GM18870 (cell line): ENCODE measurements around the gene PAGE2.
"Not testable (repeated sequence)": the region's sequence is repeated elsewhere in the genome, so short reads cannot be mapped to it uniquely, and the experiment has no call there.

Experiments used
- ATAC-seq: cut with Tn5 transposase; IDR thresholded peaks from one replicate; pipeline ENCODE4 v1.9.1; 2021; ENCODE audit warnings: moderate library complexity; ENCODE audit not compliant: unreplicated experiment

The PAGE2 gene

GRCh38 chrX:55088795-55089489 is at the start of gene PAGE2:
PAGE2 (plus strand) TSS chrX:55089018; CDS start chrX:55090021, 1,003 bp downstream.
- ATAC-seq, result no peak

- no peak for ATAC-seq
These were observed 49.3 kb upstream of the PAGE2 start for GRCh38 chrX:55039471-55039870.

- ATAC-seq, result no peak
These were observed 47.3 kb upstream of the PAGE2 start for GRCh38 chrX:55041514-55041913.

- not testable (repeated sequence) for ATAC-seq
These were observed 38.2 kb upstream of the PAGE2 start for GRCh38 chrX:55050599-55050998.

GRCh38 chrX:55056820-55057674 is 31.8 kb upstream of the PAGE2 start:
- no peak for ATAC-seq

- ATAC-seq, result no peak
These were observed 31.1 kb upstream of the PAGE2 start for GRCh38 chrX:55057675-55058249.

- not testable (repeated sequence) for ATAC-seq
These were observed 21.6 kb upstream of the PAGE2 start for GRCh38 chrX:55067180-55067579.

GRCh38 chrX:55072286-55072685 is 16.5 kb upstream of the PAGE2 start:
- no peak for ATAC-seq

GRCh38 chrX:55074851-55075467 is 13.9 kb upstream of the PAGE2 start, which contains the start of gene PAGE2B:
PAGE2B (plus strand) TSS chrX:55075030; CDS start chrX:55076042, 1,012 bp downstream.
- ATAC-seq, result no peak

- no peak for ATAC-seq
These were observed 9.9 kb downstream of the PAGE2 start for GRCh38 chrX:55098691-55099090.

GRCh38 chrX:55099162-55099561 is 10.3 kb downstream of the PAGE2 start:
- ATAC-seq, result no peak

- no peak for ATAC-seq
These were observed 13.9 kb downstream of the PAGE2 start for GRCh38 chrX:55102754-55103153.

GRCh38 chrX:55107262-55107661 is 18.4 kb downstream of the PAGE2 start:
- no peak for ATAC-seq

GRCh38 chrX:55107911-55108310 is 19.1 kb downstream of the PAGE2 start:
- no peak for ATAC-seq

GRCh38 chrX:55109306-55109705 is 20.5 kb downstream of the PAGE2 start:
- ATAC-seq, result no peak

GRCh38 chrX:55111578-55112254 is 22.9 kb downstream of the PAGE2 start:
- ATAC-seq, result no peak

GRCh38 chrX:55116589-55116988 is 27.8 kb downstream of the PAGE2 start:
- ATAC-seq, result not testable (repeated sequence)

GRCh38 chrX:55118574-55118973 is 29.8 kb downstream of the PAGE2 start:
- no peak for ATAC-seq

- no peak for ATAC-seq
These were observed 30.5 kb downstream of the PAGE2 start for GRCh38 chrX:55119271-55119670.

GRCh38 chrX:55119712-55120111 is 30.9 kb downstream of the PAGE2 start:
- no peak for ATAC-seq
